ENCODE results near the gene ENOPH1. TPM values are rescaled to one million over a fixed set of nuclear protein-coding genes. Genes with fewer than 3 reads are reported as not detected.
"Not testable (repeated sequence)": the region's sequence is repeated elsewhere in the genome, so short reads cannot be mapped to it uniquely, and the experiment has no call there.

The ENOPH1 gene
- polyA plus RNA-seq, 1 donor from 2014 or later: 159 TPM

DNA sequence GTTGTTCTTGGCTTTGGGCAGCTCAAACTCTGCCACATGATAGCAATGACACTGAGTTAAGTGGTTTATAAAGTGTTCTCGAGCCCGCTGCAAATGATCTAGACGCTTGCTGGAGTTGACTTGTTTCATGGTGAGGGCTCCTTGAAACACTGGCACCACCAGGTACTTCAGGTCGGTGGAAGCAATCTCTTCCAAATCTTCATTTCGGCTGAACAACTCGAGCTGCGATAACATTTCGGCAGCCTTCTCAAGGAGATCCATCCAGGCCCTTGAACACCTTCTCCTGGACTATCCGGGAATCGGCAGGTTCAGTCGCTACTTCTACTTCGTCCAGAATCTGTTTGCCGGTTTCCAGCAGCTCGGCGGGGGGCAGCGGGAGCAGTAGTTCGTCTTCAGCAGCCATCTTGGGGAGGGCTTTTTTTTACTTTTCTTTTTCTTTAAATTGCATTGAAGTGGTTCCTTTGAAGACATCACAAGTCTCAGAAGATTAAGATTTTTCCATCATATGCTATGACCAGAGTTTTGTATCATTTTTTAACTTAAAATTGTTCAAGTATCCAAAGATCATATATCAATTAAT lies 28.1 kb upstream of the ENOPH1 start:
- no peaks in the 10 kb centered on the region for H3K9me3 ChIP-seq (ENCODE audit: low read length)
- TF ChIP-seq EZH2 (IDR thresholded peaks at IDR 0.05; ENCODE audit: borderline replicate concordance, insufficient read depth, low read length, poor library complexity, severe bottlenecking) (no peak), RAD21 (conservative IDR thresholded peaks at IDR 0.05) (no peak), EP300 (conservative IDR thresholded peaks at IDR 0.05; ENCODE audit: poor library complexity, severe bottlenecking) (no peak), TAF1 (IDR thresholded peaks at IDR 0.05; ENCODE audit: low read depth) (no peak), SMC3 (conservative IDR thresholded peaks at IDR 0.05; ENCODE audit: poor library complexity) (no peak), MXI1 (conservative IDR thresholded peaks at IDR 0.05; ENCODE audit: poor library complexity, severe bottlenecking) (no peak), POLR2AphosphoS5 (IDR thresholded peaks at IDR 0.05) (no peak)
- TF ChIP-seq, protein P1, sequence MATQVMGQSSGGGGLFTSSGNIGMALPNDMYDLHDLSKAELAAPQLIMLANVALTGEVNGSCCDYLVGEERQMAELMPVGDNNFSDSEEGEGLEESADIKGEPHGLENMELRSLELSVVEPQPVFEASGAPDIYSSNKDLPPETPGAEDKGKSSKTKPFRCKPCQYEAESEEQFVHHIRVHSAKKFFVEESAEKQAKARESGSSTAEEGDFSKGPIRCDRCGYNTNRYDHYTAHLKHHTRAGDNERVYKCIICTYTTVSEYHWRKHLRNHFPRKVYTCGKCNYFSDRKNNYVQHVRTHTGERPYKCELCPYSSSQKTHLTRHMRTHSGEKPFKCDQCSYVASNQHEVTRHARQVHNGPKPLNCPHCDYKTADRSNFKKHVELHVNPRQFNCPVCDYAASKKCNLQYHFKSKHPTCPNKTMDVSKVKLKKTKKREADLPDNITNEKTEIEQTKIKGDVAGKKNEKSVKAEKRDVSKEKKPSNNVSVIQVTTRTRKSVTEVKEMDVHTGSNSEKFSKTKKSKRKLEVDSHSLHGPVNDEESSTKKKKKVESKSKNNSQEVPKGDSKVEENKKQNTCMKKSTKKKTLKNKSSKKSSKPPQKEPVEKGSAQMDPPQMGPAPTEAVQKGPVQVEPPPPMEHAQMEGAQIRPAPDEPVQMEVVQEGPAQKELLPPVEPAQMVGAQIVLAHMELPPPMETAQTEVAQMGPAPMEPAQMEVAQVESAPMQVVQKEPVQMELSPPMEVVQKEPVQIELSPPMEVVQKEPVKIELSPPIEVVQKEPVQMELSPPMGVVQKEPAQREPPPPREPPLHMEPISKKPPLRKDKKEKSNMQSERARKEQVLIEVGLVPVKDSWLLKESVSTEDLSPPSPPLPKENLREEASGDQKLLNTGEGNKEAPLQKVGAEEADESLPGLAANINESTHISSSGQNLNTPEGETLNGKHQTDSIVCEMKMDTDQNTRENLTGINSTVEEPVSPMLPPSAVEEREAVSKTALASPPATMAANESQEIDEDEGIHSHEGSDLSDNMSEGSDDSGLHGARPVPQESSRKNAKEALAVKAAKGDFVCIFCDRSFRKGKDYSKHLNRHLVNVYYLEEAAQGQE (IDR thresholded peaks at IDR 0.05; ENCODE audit: borderline replicate concordance): no peak
- TF ChIP-seq, protein P2, sequence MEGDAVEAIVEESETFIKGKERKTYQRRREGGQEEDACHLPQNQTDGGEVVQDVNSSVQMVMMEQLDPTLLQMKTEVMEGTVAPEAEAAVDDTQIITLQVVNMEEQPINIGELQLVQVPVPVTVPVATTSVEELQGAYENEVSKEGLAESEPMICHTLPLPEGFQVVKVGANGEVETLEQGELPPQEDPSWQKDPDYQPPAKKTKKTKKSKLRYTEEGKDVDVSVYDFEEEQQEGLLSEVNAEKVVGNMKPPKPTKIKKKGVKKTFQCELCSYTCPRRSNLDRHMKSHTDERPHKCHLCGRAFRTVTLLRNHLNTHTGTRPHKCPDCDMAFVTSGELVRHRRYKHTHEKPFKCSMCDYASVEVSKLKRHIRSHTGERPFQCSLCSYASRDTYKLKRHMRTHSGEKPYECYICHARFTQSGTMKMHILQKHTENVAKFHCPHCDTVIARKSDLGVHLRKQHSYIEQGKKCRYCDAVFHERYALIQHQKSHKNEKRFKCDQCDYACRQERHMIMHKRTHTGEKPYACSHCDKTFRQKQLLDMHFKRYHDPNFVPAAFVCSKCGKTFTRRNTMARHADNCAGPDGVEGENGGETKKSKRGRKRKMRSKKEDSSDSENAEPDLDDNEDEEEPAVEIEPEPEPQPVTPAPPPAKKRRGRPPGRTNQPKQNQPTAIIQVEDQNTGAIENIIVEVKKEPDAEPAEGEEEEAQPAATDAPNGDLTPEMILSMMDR (IDR thresholded peaks at IDR 0.05; ENCODE audit: poor library complexity, severe bottlenecking): no peak
- H3K36me3 ChIP-seq (ENCODE audit: insufficient read depth, low read length): no peaks in the 10 kb centered on the region
- H3K27me3 ChIP-seq (ENCODE audit: insufficient read depth, low read depth, low read length): no peaks in the 10 kb centered on the region
- H3K79me2 ChIP-seq (replicated peaks; ENCODE audit: insufficient read depth, low read length): no peaks in the 10 kb centered on the region
- H2AFZ ChIP-seq (ENCODE audit: low read depth, low read length): no peak overlapping the region
- no peak overlapping the region for H3K4me2 ChIP-seq (ENCODE audit: low read length)
- H3K9ac ChIP-seq (ENCODE audit: low read length): no peak overlapping the region
- no peaks in the 10 kb centered on the region for H3F3A ChIP-seq (ENCODE audit: insufficient read depth, low read length, poor library complexity, severe bottlenecking)
- H3K27ac ChIP-seq (ENCODE audit: low read length): no peak overlapping the region
- H3K9me2 ChIP-seq (ENCODE audit: insufficient read depth, low read length): no peaks in the 10 kb centered on the region
- no peaks in the 10 kb centered on the region for H4K20me1 ChIP-seq (ENCODE audit: insufficient read depth)
- no peak overlapping the region for H3K4me3 ChIP-seq (ENCODE audit: low read length)

DNA sequence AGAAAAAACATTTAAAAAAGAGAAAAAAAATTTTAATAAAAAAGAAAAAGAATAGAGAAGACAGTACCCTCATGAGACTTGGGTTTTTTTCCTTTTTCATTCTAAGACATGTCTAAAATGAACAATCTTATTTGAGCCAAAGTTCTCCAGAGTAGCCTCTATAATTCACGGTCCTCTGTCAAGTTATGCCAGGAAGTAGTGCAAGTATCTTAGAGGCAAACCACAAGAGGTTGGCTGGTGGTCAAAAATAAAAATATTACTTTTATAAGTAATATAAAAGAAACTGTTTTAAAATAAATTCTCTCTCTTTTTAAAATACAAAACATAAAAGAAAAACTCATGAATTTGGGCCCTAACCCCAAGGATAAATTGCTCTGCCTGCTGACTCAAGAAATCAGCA lies 26.7 kb upstream of the ENOPH1 start:
- no peaks in the 10 kb centered on the region for H3K79me2 ChIP-seq (replicated peaks; ENCODE audit: insufficient read depth, low read length)
- H3K27ac ChIP-seq (ENCODE audit: low read length): no peak overlapping the region
- H3K9me3 ChIP-seq (ENCODE audit: low read length): no peaks in the 10 kb centered on the region
- H3K4me2 ChIP-seq (ENCODE audit: low read length): no peak overlapping the region
- H3F3A ChIP-seq (ENCODE audit: insufficient read depth, low read length, poor library complexity, severe bottlenecking): no peaks in the 10 kb centered on the region
- TF ChIP-seq, protein P2 (IDR thresholded peaks at IDR 0.05; ENCODE audit: poor library complexity, severe bottlenecking): no peak
- TF ChIP-seq MXI1 (conservative IDR thresholded peaks at IDR 0.05; ENCODE audit: poor library complexity, severe bottlenecking): no peak
- no peak for TF ChIP-seq EZH2 (IDR thresholded peaks at IDR 0.05; ENCODE audit: borderline replicate concordance, insufficient read depth, low read length, poor library complexity, severe bottlenecking)
- no peak overlapping the region for H2AFZ ChIP-seq (ENCODE audit: low read depth, low read length)
- H3K9me2 ChIP-seq (ENCODE audit: insufficient read depth, low read length): no peaks in the 10 kb centered on the region
- no peak overlapping the region for H3K4me3 ChIP-seq (ENCODE audit: low read length)
- H3K9ac ChIP-seq (ENCODE audit: low read length): no peak overlapping the region
- H3K27me3 ChIP-seq (ENCODE audit: insufficient read depth, low read depth, low read length): no peaks in the 10 kb centered on the region
- H4K20me1 ChIP-seq (ENCODE audit: insufficient read depth): no peaks in the 10 kb centered on the region
- H3K36me3 ChIP-seq (ENCODE audit: insufficient read depth, low read length): no peaks in the 10 kb centered on the region

DNA sequence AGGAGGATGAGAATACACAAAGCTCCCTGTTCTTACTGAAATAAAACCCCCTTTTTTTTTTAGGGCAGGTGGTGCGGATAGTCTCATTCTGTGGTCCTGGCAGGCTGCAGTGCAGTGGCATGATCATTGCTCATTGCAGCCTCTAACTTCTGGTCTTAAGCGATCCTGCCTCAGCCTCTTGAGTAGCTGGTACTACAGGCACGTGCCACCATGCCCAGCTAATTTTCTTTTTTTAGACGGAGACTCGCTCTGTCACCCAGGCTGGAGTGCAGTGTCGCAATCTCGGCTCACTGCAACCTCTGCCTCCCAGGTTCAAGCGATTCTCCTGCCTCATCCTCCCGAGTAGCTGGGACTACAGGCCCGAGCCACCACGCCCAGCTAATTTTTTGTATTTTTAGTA lies 15.3 kb upstream of the ENOPH1 start:
- H3K79me2 ChIP-seq (replicated peaks; ENCODE audit: insufficient read depth, low read length); H3K4me3 ChIP-seq (ENCODE audit: low read length); H3K9ac ChIP-seq (ENCODE audit: low read length); H3K9me3 ChIP-seq (ENCODE audit: low read length); H3F3A ChIP-seq (ENCODE audit: insufficient read depth, low read length, poor library complexity, severe bottlenecking); H3K27me3 ChIP-seq (ENCODE audit: insufficient read depth, low read depth, low read length); H3K36me3 ChIP-seq (ENCODE audit: insufficient read depth, low read length); H3K4me2 ChIP-seq (ENCODE audit: low read length); H3K9me2 ChIP-seq (ENCODE audit: insufficient read depth, low read length); H4K20me1 ChIP-seq (ENCODE audit: insufficient read depth); H2AFZ ChIP-seq (ENCODE audit: low read depth, low read length); H3K27ac ChIP-seq (ENCODE audit: low read length): not testable (repeated sequence)
